Mesothelial cell of epicardium (in vitro differentiated cells): ENCODE data around the gene KL. TPM values are rescaled to one million over a fixed set of nuclear protein-coding genes. Genes with fewer than 3 reads are reported as not detected.

Experiments used
- DNase-seq, 2 experiments: peaks; one replicate each; pipeline ENCODE4 v3.0.0; 2021; ENCODE audit warnings: low spot score in 2 of 2; ENCODE audit not compliant: unreplicated experiment in 2 of 2
- H3K27ac Mint-ChIP-seq: 2 replicates; pipeline ENCODE4 v1.8.0; 2021; ENCODE audit warnings: mixed read lengths
- H3K27me3 Mint-ChIP-seq: 2 replicates; pipeline ENCODE4 v1.8.0; 2021; ENCODE audit warnings: low read depth, mixed read lengths
- H3K36me3 Mint-ChIP-seq: 2 replicates; pipeline ENCODE4 v1.8.0; 2021; ENCODE audit warnings: mixed read lengths
- H3K4me1 Mint-ChIP-seq: 2 replicates; pipeline ENCODE4 v1.8.0; 2021; ENCODE audit warnings: mixed read lengths
- H3K4me3 Mint-ChIP-seq: 2 replicates; pipeline ENCODE4 v1.8.0; 2021; ENCODE audit warnings: mild to moderate bottlenecking, moderate library complexity, mixed read lengths
- H3K9me3 Mint-ChIP-seq: 2 replicates; pipeline ENCODE4 v1.8.0; 2021; ENCODE audit warnings: mixed read lengths
- total RNA-seq: library from RNA; stranded (reverse); gene quantifications from 3 replicates; pipeline ENCODE4 v1.2.1, GENCODE V29; 2021
- TF ChIP-seq, protein P1 (sequence below): fragments of 200-600 bp; sonication (generic); IDR thresholded peaks from one replicate; pipeline ENCODE4 v1.5.0; 2021; ENCODE audit warnings: antibody characterized with exemption; ENCODE audit not compliant: unreplicated experiment

The KL gene
- total RNA-seq, 1 donor from 2014 or later = 0.40 TPM

- Mint-ChIP-seq H3K9me3 (peaks cover 3% of the 10 kb centered on the region), H3K27me3 (no peaks in the 10 kb centered on the region), H3K27ac (no peak overlapping the region), H3K4me1 (no peaks in the 10 kb centered on the region), H3K36me3 (no peaks in the 10 kb centered on the region), H3K4me3 (no peak overlapping the region)
- no peak for DNase-seq
- TF ChIP-seq, protein P1, sequence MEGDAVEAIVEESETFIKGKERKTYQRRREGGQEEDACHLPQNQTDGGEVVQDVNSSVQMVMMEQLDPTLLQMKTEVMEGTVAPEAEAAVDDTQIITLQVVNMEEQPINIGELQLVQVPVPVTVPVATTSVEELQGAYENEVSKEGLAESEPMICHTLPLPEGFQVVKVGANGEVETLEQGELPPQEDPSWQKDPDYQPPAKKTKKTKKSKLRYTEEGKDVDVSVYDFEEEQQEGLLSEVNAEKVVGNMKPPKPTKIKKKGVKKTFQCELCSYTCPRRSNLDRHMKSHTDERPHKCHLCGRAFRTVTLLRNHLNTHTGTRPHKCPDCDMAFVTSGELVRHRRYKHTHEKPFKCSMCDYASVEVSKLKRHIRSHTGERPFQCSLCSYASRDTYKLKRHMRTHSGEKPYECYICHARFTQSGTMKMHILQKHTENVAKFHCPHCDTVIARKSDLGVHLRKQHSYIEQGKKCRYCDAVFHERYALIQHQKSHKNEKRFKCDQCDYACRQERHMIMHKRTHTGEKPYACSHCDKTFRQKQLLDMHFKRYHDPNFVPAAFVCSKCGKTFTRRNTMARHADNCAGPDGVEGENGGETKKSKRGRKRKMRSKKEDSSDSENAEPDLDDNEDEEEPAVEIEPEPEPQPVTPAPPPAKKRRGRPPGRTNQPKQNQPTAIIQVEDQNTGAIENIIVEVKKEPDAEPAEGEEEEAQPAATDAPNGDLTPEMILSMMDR = no peak
Measured at GRCh38 chr13:33081666-33082065, 65.4 kb downstream of the KL start.

- Mint-ChIP-seq H3K36me3 (no peaks in the 10 kb centered on the region), H3K27ac (no peak overlapping the region), H3K9me3 (peaks cover 3% of the 10 kb centered on the region), H3K27me3 (no peaks in the 10 kb centered on the region), H3K4me3 (no peak overlapping the region), H3K4me1 (no peaks in the 10 kb centered on the region)
- TF ChIP-seq, protein P1 = no peak
- no peak for DNase-seq
Measured at GRCh38 chr13:33083054-33083453, 66.8 kb downstream of the KL start.

DNA sequence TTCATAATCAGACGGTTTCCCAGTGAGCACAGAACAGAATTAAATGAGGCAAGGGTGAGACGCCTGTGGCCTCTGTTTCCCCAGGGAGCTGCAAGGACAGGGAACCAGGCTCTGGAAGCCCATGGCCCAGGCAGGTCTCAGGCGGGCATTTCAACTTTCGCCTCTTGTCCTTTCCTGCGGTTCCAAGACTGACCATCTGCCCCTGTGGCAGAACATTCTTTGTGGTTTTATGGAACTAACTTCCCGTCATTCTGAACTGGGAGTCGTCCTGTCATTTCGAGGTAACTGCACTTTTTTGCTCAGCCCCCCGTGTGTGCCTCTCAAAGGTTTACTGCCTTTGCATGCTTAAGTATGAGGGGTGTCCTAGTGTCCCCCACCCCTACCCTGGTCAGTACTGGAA lies 70.9 kb downstream of the KL start:
- no peak overlapping the region for H3K4me3 Mint-ChIP-seq
- H3K36me3 Mint-ChIP-seq = no peaks in the 10 kb centered on the region
- TF ChIP-seq, protein P1 = no peak
- no peak overlapping the region for H3K27ac Mint-ChIP-seq
- H3K9me3 Mint-ChIP-seq = peaks cover 3% of the 10 kb centered on the region
- no peak for DNase-seq
- no peaks in the 10 kb centered on the region for H3K27me3 Mint-ChIP-seq
- H3K4me1 Mint-ChIP-seq = peaks cover 12% of the 10 kb centered on the region

DNA sequence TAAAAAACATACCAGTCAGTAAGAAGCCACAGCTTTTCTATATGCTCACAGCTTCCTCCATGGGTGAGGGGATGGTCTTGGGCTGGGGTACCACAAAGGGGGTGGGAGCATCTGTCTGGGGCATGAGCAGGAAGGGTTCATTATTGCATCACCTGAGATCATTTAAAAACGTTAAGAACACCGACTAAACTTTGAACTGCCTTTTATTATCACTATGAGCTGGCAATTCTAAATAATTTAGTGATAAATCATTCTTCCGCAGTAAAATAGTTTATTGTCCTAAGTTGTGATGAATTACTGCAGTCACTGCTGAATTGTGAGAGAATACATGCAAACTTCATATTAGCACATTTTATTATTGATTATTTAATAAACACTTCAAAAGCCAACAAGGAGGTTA lies 71.6 kb downstream of the KL start:
- Mint-ChIP-seq H3K36me3 (no peaks in the 10 kb centered on the region), H3K4me1 (peaks cover 12% of the 10 kb centered on the region), H3K27me3 (no peaks in the 10 kb centered on the region), H3K9me3 (peaks cover 3% of the 10 kb centered on the region), H3K27ac (no peak overlapping the region), H3K4me3 (no peak overlapping the region)
- TF ChIP-seq, protein P1 = no peak
- no peak for DNase-seq

- Mint-ChIP-seq H3K4me1 (peaks cover 12% of the 10 kb centered on the region), H3K27ac (no peak overlapping the region), H3K27me3 (no peaks in the 10 kb centered on the region), H3K9me3 (peaks cover 9% of the 10 kb centered on the region), H3K36me3 (no peaks in the 10 kb centered on the region), H3K4me3 (no peak overlapping the region)
- TF ChIP-seq, protein P1 = no peak
- no peak for DNase-seq
Measured at GRCh38 chr13:33089311-33089710, 73.1 kb downstream of the KL start.
